ENCODE data around the gene THSD7B. TPM values are rescaled to one million over a fixed set of nuclear protein-coding genes. Genes with fewer than 3 reads are reported as not detected.

The THSD7B gene
- total and polyA plus RNA-seq, 2 donors: 0.50 to 4.2 TPM

GRCh38 chr2:136787970-136788369 lies 22.6 kb downstream of the THSD7B start:
- Histone ChIP-seq H3K4me3 (ENCODE audit: low read length in 2 of 2) (no peak overlapping the region), H3K27me3 (ENCODE audit: control insufficient read depth in 2 of 2, insufficient read depth in 1 of 2, low read length in 1 of 2) (no peaks in the 10 kb centered on the region), H3K9me3 (ENCODE audit: control insufficient read depth in 2 of 2, insufficient read depth in 1 of 2, low read length in 1 of 2) (no peaks in the 10 kb centered on the region), H3K4me1 (ENCODE audit: control insufficient read depth in 2 of 2, insufficient read depth in 2 of 2, low read length in 2 of 2) (no peaks in the 10 kb centered on the region), H3K36me3 (ENCODE audit: control insufficient read depth in 2 of 2, insufficient read depth in 2 of 2, low read length in 1 of 2) (no peaks in the 10 kb centered on the region), H3K27ac (ENCODE audit: low read depth in 1 of 2, low read length in 1 of 2) (no peak overlapping the region)
- no peak for DNase-seq (ENCODE audit: low read depth in 6 of 9, low spot score in 9 of 9)
- WGBS: 89% methylated on average over 3 of the region's 3 CpGs

DNA sequence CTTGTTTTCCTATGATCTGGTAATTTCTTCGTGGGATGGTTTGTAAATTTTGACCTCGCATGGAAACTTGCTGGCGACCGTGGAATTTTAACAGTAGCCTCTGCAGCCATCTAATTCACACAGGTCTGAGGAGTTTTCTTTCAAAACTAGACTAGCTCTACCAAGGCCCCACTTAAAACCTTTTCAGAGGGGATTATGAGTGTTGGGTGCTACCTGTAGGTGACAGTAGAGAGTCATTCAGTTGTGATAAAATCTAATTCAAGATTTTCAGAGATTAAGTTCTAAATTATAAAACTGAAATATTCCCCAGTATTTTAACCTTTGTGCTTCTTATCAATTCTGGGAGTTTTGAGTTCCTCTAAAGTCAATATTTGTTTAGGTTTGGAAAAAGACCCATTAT lies 31.0 kb downstream of the THSD7B start:
- 76% methylated on average over 4 of the region's 4 CpGs for WGBS
- H3K36me3 ChIP-seq (ENCODE audit: control insufficient read depth in 2 of 2, insufficient read depth in 2 of 2, low read length in 1 of 2): no peaks in the 10 kb centered on the region
- DNase-seq (ENCODE audit: low read depth in 6 of 9, low spot score in 9 of 9): no peak

DNA sequence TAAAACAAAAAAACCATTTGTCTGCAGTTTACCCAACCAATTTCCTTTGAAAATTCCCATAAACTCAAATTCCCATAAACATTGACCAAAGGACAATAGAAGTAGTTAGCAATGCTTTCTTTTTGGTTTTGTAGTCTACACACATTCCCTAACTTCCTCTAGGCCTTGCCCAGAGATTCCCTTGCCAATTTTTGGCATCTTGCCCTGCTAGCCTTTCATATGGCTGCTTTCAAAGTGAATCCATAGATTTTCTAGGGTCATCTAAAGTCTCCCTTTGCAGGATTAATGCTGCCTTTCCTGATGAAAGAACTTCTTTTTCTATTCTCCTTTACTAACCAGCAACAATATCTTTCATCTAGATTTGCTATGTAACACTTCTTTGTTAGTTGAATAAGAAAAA lies 33.4 kb downstream of the THSD7B start:
- H3K4me3 ChIP-seq (ENCODE audit: low read length in 2 of 2): no peak overlapping the region
- no peak overlapping the region for H3K27ac ChIP-seq (ENCODE audit: low read depth in 1 of 2, low read length in 1 of 2)
- no peak for DNase-seq (ENCODE audit: low read depth in 6 of 9, low spot score in 9 of 9)

More for the DNA sequence above, 31.0 kb downstream of the THSD7B start:
- no peaks in the 10 kb centered on the region for H3K4me1 ChIP-seq (ENCODE audit: control insufficient read depth in 2 of 2, insufficient read depth in 2 of 2, low read length in 2 of 2)
- no peaks in the 10 kb centered on the region for H3K9me3 ChIP-seq (ENCODE audit: control insufficient read depth in 2 of 2, insufficient read depth in 1 of 2, low read length in 1 of 2)
- no peak overlapping the region for H3K27ac ChIP-seq (ENCODE audit: low read depth in 1 of 2, low read length in 1 of 2)
- H3K27me3 ChIP-seq (ENCODE audit: control insufficient read depth in 2 of 2, insufficient read depth in 1 of 2, low read length in 1 of 2): no peaks in the 10 kb centered on the region
- H3K4me3 ChIP-seq (ENCODE audit: low read length in 2 of 2): no peak overlapping the region

GRCh38 chr2:136801661-136802060 lies 36.3 kb downstream of the THSD7B start:
- no peak overlapping the region for H3K27ac ChIP-seq (ENCODE audit: low read depth in 1 of 2, low read length in 1 of 2)
- H3K27me3 ChIP-seq (ENCODE audit: control insufficient read depth in 2 of 2, insufficient read depth in 1 of 2, low read length in 1 of 2): no peaks in the 10 kb centered on the region
- no peaks in the 10 kb centered on the region for H3K9me3 ChIP-seq (ENCODE audit: control insufficient read depth in 2 of 2, insufficient read depth in 1 of 2, low read length in 1 of 2)
- WGBS: 81% methylated on average over 4 of the region's 4 CpGs
- H3K36me3 ChIP-seq (ENCODE audit: control insufficient read depth in 2 of 2, insufficient read depth in 2 of 2, low read length in 1 of 2): no peaks in the 10 kb centered on the region
- H3K4me1 ChIP-seq (ENCODE audit: control insufficient read depth in 2 of 2, insufficient read depth in 2 of 2, low read length in 2 of 2): no peaks in the 10 kb centered on the region
- no peak overlapping the region for H3K4me3 ChIP-seq (ENCODE audit: low read length in 2 of 2)
- no peak for DNase-seq (ENCODE audit: low read depth in 6 of 9, low spot score in 9 of 9)

More for the DNA sequence above, 33.4 kb downstream of the THSD7B start:
- Histone ChIP-seq H3K27me3 (ENCODE audit: control insufficient read depth in 2 of 2, insufficient read depth in 1 of 2, low read length in 1 of 2) (no peaks in the 10 kb centered on the region), H3K36me3 (ENCODE audit: control insufficient read depth in 2 of 2, insufficient read depth in 2 of 2, low read length in 1 of 2) (no peaks in the 10 kb centered on the region), H3K9me3 (ENCODE audit: control insufficient read depth in 2 of 2, insufficient read depth in 1 of 2, low read length in 1 of 2) (no peaks in the 10 kb centered on the region), H3K4me1 (ENCODE audit: control insufficient read depth in 2 of 2, insufficient read depth in 2 of 2, low read length in 2 of 2) (no peaks in the 10 kb centered on the region)

DNA sequence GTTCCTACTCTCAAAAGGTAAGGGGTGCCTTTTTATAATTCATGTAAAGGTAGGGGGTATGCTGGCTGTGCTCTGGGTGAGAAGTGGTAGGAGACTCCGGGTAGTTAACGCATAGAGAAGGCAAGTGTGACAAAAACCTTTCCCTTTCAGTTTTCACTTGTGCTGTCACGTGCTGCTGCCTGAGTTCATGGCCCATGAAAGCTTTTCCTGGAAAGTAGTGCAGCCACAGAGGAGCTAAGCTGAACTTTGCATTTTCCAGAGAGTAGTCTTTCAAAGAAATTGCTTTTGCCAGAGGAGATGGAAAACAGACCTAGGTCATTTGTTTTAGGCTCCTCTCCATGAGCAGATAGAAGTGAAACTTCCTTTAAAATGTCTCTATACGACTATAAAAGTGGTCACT lies 44.7 kb downstream of the THSD7B start:
- no peaks in the 10 kb centered on the region for H3K4me1 ChIP-seq (ENCODE audit: control insufficient read depth in 2 of 2, insufficient read depth in 2 of 2, low read length in 2 of 2)
- 60% methylated on average over 4 of the region's 4 CpGs for WGBS
- H3K9me3 ChIP-seq (ENCODE audit: control insufficient read depth in 2 of 2, insufficient read depth in 1 of 2, low read length in 1 of 2): no peaks in the 10 kb centered on the region
- no peaks in the 10 kb centered on the region for H3K36me3 ChIP-seq (ENCODE audit: control insufficient read depth in 2 of 2, insufficient read depth in 2 of 2, low read length in 1 of 2)
- no peak overlapping the region for H3K4me3 ChIP-seq (ENCODE audit: low read length in 2 of 2)
- no peak for DNase-seq (ENCODE audit: low read depth in 6 of 9, low spot score in 9 of 9)
- H3K27me3 ChIP-seq (ENCODE audit: control insufficient read depth in 2 of 2, insufficient read depth in 1 of 2, low read length in 1 of 2): no peaks in the 10 kb centered on the region
- H3K27ac ChIP-seq (ENCODE audit: low read depth in 1 of 2, low read length in 1 of 2): no peak overlapping the region

GRCh38 chr2:136818839-136819238 lies 53.5 kb downstream of the THSD7B start:
- Histone ChIP-seq H3K27me3 (ENCODE audit: control insufficient read depth in 2 of 2, insufficient read depth in 1 of 2, low read length in 1 of 2) (no peaks in the 10 kb centered on the region), H3K4me3 (ENCODE audit: low read length in 2 of 2) (no peak overlapping the region), H3K27ac (ENCODE audit: low read depth in 1 of 2, low read length in 1 of 2) (no peak overlapping the region), H3K9me3 (ENCODE audit: control insufficient read depth in 2 of 2, insufficient read depth in 1 of 2, low read length in 1 of 2) (no peaks in the 10 kb centered on the region), H3K4me1 (ENCODE audit: control insufficient read depth in 2 of 2, insufficient read depth in 2 of 2, low read length in 2 of 2) (no peaks in the 10 kb centered on the region), H3K36me3 (ENCODE audit: control insufficient read depth in 2 of 2, insufficient read depth in 2 of 2, low read length in 1 of 2) (no peaks in the 10 kb centered on the region)
- DNase-seq (ENCODE audit: low read depth in 6 of 9, low spot score in 9 of 9): no peak
- WGBS: 82% methylated on average over 4 of the region's 4 CpGs

DNA sequence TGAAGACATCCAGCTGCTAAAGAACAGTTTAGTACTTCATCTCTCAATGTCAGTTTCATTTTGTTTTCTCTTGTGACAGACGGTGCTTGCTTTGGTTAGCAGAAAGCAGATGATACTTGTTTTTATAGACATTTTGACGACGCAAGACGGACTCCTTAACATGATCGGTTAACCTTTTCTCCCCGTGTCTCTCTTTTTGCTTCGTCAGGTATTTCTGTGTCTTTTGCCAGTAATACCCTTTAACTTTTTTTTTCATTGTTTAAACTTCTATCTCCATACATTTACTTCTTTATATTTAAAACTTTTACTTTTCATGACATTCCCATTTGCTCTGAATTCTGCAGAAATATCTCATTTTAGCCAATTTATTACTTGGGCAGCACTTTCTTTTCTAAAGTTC lies 57.9 kb downstream of the THSD7B start:
- Histone ChIP-seq H3K36me3 (ENCODE audit: control insufficient read depth in 2 of 2, insufficient read depth in 2 of 2, low read length in 1 of 2) (no peaks in the 10 kb centered on the region), H3K27ac (ENCODE audit: low read depth in 1 of 2, low read length in 1 of 2) (no peak overlapping the region), H3K4me1 (ENCODE audit: control insufficient read depth in 2 of 2, insufficient read depth in 2 of 2, low read length in 2 of 2) (no peaks in the 10 kb centered on the region), H3K4me3 (ENCODE audit: low read length in 2 of 2) (no peak overlapping the region), H3K27me3 (ENCODE audit: control insufficient read depth in 2 of 2, insufficient read depth in 1 of 2, low read length in 1 of 2) (no peaks in the 10 kb centered on the region), H3K9me3 (ENCODE audit: control insufficient read depth in 2 of 2, insufficient read depth in 1 of 2, low read length in 1 of 2) (no peaks in the 10 kb centered on the region)
- DNase-seq (ENCODE audit: low read depth in 6 of 9, low spot score in 9 of 9): no peak
- 91% methylated on average over 7 of the region's 7 CpGs for WGBS

GRCh38 chr2:136828162-136828561 lies 62.8 kb downstream of the THSD7B start:
- DNase-seq (ENCODE audit: low read depth in 6 of 9, low spot score in 9 of 9): no peak
- no peaks in the 10 kb centered on the region for H3K9me3 ChIP-seq (ENCODE audit: control insufficient read depth in 2 of 2, insufficient read depth in 1 of 2, low read length in 1 of 2)
- H3K27ac ChIP-seq (ENCODE audit: low read depth in 1 of 2, low read length in 1 of 2): no peak overlapping the region
- WGBS: 98% methylated on average over 1 of the region's 1 CpG
- no peaks in the 10 kb centered on the region for H3K4me1 ChIP-seq (ENCODE audit: control insufficient read depth in 2 of 2, insufficient read depth in 2 of 2, low read length in 2 of 2)
- no peaks in the 10 kb centered on the region for H3K27me3 ChIP-seq (ENCODE audit: control insufficient read depth in 2 of 2, insufficient read depth in 1 of 2, low read length in 1 of 2)
- no peak overlapping the region for H3K4me3 ChIP-seq (ENCODE audit: low read length in 2 of 2)
- H3K36me3 ChIP-seq (ENCODE audit: control insufficient read depth in 2 of 2, insufficient read depth in 2 of 2, low read length in 1 of 2): no peaks in the 10 kb centered on the region

GRCh38 chr2:136828774-136829173 lies 63.4 kb downstream of the THSD7B start:
- WGBS: 91% methylated on average over 1 of the region's 1 CpG
- Histone ChIP-seq H3K4me1 (ENCODE audit: control insufficient read depth in 2 of 2, insufficient read depth in 2 of 2, low read length in 2 of 2) (no peaks in the 10 kb centered on the region), H3K27ac (ENCODE audit: low read depth in 1 of 2, low read length in 1 of 2) (no peak overlapping the region), H3K9me3 (ENCODE audit: control insufficient read depth in 2 of 2, insufficient read depth in 1 of 2, low read length in 1 of 2) (no peaks in the 10 kb centered on the region), H3K27me3 (ENCODE audit: control insufficient read depth in 2 of 2, insufficient read depth in 1 of 2, low read length in 1 of 2) (no peaks in the 10 kb centered on the region), H3K36me3 (ENCODE audit: control insufficient read depth in 2 of 2, insufficient read depth in 2 of 2, low read length in 1 of 2) (no peaks in the 10 kb centered on the region), H3K4me3 (ENCODE audit: low read length in 2 of 2) (no peak overlapping the region)
- DNase-seq (ENCODE audit: low read depth in 6 of 9, low spot score in 9 of 9): no peak

GRCh38 chr2:136844546-136844945 lies 79.2 kb downstream of the THSD7B start:
- WGBS: 13% methylated on average over 1 of the region's 1 CpG
- no peaks in the 10 kb centered on the region for H3K27me3 ChIP-seq (ENCODE audit: control insufficient read depth in 2 of 2, insufficient read depth in 1 of 2, low read length in 1 of 2)

More at GRCh38 chr2:136844546-136844945, 79.2 kb downstream of the THSD7B start:
- H3K4me3 ChIP-seq (ENCODE audit: low read length in 2 of 2): no peak overlapping the region
- no peaks in the 10 kb centered on the region for H3K9me3 ChIP-seq (ENCODE audit: control insufficient read depth in 2 of 2, insufficient read depth in 1 of 2, low read length in 1 of 2)
- no peaks in the 10 kb centered on the region for H3K36me3 ChIP-seq (ENCODE audit: control insufficient read depth in 2 of 2, insufficient read depth in 2 of 2, low read length in 1 of 2)
- peaks cover 0 to 8% of the 10 kb centered on the region in 2 donors for H3K4me1 ChIP-seq (ENCODE audit: control insufficient read depth in 2 of 2, insufficient read depth in 2 of 2, low read length in 2 of 2)
- no peak overlapping the region for H3K27ac ChIP-seq (ENCODE audit: low read depth in 1 of 2, low read length in 1 of 2)
- peak in 3 of 9 donors; percentile 2 to 46 (median 6) for DNase-seq (ENCODE audit: low read depth in 6 of 9, low spot score in 9 of 9)

Measured in thymus (tissue), 11 donors.